SJCRH30 (cell line): ENCODE data around the gene UNC93A. TPM values are rescaled to one million over a fixed set of nuclear protein-coding genes. Genes with fewer than 3 reads are reported as not detected.
"Not testable (repeated sequence)": the region's sequence is repeated elsewhere in the genome, so short reads cannot be mapped to it uniquely, and the experiment has no call there.

ENCODE experiments used
- DNase-seq, 2 experiments: peaks; one replicate each; pipeline ENCODE4 v3.0.0-alpha.2; 2015 to 2020
- H3K27ac ChIP-seq: fragments of 250-450 bp; sonication (Bioruptor Pico); 2 replicates; pipeline ENCODE4 v1.5.1; 2020; ENCODE audit warnings: mild to moderate bottlenecking, moderate library complexity
- H3K27me3 ChIP-seq: fragments of 250-450 bp; sonication (Bioruptor Pico); 2 replicates; pipeline ENCODE4 v1.5.1; 2020; ENCODE audit warnings: mild to moderate bottlenecking, moderate library complexity
- H3K36me3 ChIP-seq: fragments of 250-450 bp; sonication (Bioruptor Pico); 2 replicates; pipeline ENCODE4 v1.5.1; 2020; ENCODE audit warnings: mild to moderate bottlenecking, moderate library complexity
- H3K4me1 ChIP-seq: fragments of 250-450 bp; sonication (Bioruptor Pico); 2 replicates; pipeline ENCODE4 v1.5.1; 2020; ENCODE audit warnings: mild to moderate bottlenecking, moderate library complexity
- H3K4me3 ChIP-seq: fragments of 250-450 bp; sonication (Bioruptor Pico); 2 replicates; pipeline ENCODE4 v1.5.1; 2020; ENCODE audit warnings: mild to moderate bottlenecking, moderate library complexity
- H3K9me3 ChIP-seq: fragments of 250-450 bp; sonication (Bioruptor Pico); replicated peaks from 2 replicates; pipeline ENCODE4 v1.5.1; 2020; ENCODE audit warnings: mild to moderate bottlenecking, moderate library complexity
- total RNA-seq: library from RNA; depleted of rRNA; stranded (reverse); fragments of >200 nt; shearing (Covaris generic); gene quantifications from 2 replicates; pipeline ENCODE4 v1.2.3, GENCODE V29; 2014

Gene UNC93A
- total RNA-seq, 1 experiment from 2014 or later = not detected

DNA sequence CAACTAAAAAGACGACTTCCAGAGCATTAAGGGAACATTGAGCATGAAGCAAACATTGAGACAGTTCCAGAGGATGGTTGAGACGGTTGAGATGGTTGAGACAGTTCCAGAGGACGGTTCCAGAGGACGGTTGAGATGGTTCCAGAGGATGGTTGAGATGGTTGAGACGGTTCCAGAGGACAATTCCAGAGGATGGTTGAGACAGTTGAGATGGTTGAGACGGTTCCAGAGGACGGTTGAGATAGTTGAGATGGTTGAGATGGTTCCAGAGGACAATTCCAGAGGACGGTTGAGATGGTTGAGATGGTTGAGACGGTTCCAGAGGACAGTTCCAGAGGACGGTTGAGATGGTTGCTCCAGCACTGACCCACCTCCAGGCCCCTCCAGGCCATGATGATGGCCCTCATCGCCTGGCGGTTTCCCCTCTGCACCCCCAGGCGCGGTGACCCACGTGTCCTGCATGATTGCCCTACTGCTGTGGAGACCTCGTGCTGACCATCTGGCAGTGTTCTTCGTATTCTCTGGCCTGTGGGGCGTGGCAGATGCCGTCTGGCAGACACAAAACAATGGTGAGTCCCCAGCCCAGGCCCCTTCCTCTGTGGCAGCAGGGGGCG is 16.3 kb downstream of the UNC93A start:
- H3K4me1 ChIP-seq = no peaks in the 10 kb centered on the region
- H3K4me3 ChIP-seq = no peak overlapping the region
- no peaks in the 10 kb centered on the region for H3K36me3 ChIP-seq
- no peaks in the 10 kb centered on the region for H3K27me3 ChIP-seq
- no peak for DNase-seq
- no peak overlapping the region for H3K27ac ChIP-seq
- H3K9me3 ChIP-seq = no peaks in the 10 kb centered on the region

DNA sequence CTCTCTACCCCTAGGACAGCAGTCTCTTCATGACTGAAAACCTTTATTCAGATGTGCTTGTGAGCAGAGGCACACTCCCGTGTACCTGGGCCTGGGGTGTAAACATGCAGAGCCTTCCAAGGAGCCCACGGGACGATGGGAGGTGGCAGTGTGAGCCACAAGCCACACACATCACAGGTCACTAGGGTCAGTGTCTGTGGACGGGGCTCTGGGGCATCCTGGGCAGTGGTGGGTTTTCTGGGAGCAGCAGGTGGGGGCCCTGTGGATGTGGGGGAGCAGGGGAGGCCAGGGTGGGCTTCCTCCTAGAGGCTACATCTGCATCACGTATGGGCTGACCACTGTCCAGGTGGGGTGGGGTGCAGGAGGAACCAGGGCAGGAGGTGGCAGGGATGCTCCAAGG is 17.1 kb downstream of the UNC93A start:
- H3K27me3 ChIP-seq = no peaks in the 10 kb centered on the region
- no peaks in the 10 kb centered on the region for H3K9me3 ChIP-seq
- H3K4me1 ChIP-seq = no peaks in the 10 kb centered on the region
- no peaks in the 10 kb centered on the region for H3K36me3 ChIP-seq
- no peak overlapping the region for H3K27ac ChIP-seq
- no peak for DNase-seq
- no peak overlapping the region for H3K4me3 ChIP-seq

DNA sequence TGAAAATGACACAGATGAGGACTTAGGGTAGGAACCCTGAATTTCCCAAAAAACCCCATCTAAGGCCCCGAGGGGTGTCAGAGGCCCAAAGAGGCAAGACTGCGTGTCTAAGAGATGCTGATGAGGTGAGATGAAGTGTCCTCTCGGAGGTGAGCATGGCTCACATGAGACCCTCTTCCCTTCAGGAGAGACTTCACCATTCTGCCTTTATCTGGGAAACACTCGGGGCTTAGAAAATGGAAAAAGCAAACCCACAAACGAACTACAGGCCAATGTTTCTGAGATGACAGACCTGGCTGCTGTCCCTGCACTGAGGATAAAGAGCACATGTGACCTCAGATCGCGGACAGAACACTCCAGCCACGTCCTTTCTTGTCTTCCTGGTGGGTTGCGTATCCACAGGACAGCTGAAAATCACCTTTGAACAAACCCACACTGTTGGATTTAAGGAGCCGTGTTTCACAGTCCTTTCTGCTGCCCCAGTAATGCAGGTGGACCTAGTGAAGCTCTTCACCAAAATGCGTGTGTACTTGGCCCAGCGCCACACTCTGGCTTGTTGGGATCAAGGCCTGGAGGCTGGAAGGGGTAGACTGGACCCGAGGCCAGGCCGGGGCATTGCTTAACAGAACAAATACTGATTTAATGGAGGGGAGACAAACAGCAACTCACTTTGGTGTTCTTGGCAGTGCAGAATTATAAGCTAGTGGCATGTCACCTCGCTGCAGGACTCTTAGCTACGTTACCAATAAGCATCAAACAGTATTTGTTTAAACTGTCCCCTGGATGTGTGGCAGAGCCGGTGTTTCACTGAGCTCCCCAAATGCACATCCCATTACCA is 18.5 kb downstream of the UNC93A start:
- not testable (repeated sequence) for H3K4me1 ChIP-seq, H3K9me3 ChIP-seq, H3K4me3 ChIP-seq, H3K27me3 ChIP-seq, H3K27ac ChIP-seq, H3K36me3 ChIP-seq, DNase-seq

DNA sequence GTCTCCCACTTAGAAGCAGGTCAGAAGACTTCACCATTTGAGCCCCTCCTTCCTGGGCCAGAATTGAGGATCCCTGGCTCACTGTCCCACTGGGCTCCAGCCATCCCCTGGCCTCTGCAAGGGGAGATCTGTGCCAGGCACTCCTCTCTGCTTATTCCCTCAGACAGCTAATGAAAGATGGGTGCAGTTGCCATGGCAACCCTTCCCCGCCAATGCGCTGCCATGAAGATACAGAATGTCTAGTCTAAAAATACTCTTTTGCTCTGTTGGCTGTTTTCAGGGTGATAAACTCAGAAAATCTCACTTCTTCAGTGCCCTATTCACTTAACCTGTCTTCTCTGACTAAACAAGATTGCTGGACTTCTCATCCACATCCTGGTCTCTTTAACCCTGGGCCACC is 20.2 kb downstream of the UNC93A start:
- Histone ChIP-seq H3K27ac (no peak overlapping the region), H3K36me3 (no peaks in the 10 kb centered on the region), H3K27me3 (no peaks in the 10 kb centered on the region), H3K4me3 (no peak overlapping the region), H3K4me1 (no peaks in the 10 kb centered on the region), H3K9me3 (no peaks in the 10 kb centered on the region)
- no peak for DNase-seq

- H3K4me3 ChIP-seq, H3K4me1 ChIP-seq, H3K27ac ChIP-seq, H3K36me3 ChIP-seq, H3K9me3 ChIP-seq, H3K27me3 ChIP-seq, DNase-seq: not testable (repeated sequence)
Observed at GRCh38 chr6:167311691-167312090, 20.6 kb downstream of the UNC93A start.

GRCh38 chr6:167314180-167314821 is 23.2 kb downstream of the UNC93A start:
- H3K4me3 ChIP-seq = no peak overlapping the region
- DNase-seq = no peak
- H3K9me3 ChIP-seq = no peaks in the 10 kb centered on the region
- no peaks in the 10 kb centered on the region for H3K36me3 ChIP-seq
- no peaks in the 10 kb centered on the region for H3K27me3 ChIP-seq
- no peak overlapping the region for H3K27ac ChIP-seq
- no peaks in the 10 kb centered on the region for H3K4me1 ChIP-seq

GRCh38 chr6:167317172-167317571 is 26.1 kb downstream of the UNC93A start:
- no peak for DNase-seq
- Histone ChIP-seq H3K36me3 (no peaks in the 10 kb centered on the region), H3K27me3 (no peaks in the 10 kb centered on the region), H3K9me3 (no peaks in the 10 kb centered on the region), H3K27ac (no peak overlapping the region), H3K4me1 (no peaks in the 10 kb centered on the region), H3K4me3 (no peak overlapping the region)

- H3K4me3 ChIP-seq, H3K4me1 ChIP-seq, DNase-seq, H3K36me3 ChIP-seq, H3K27me3 ChIP-seq, H3K9me3 ChIP-seq, H3K27ac ChIP-seq: not testable (repeated sequence)
Observed at GRCh38 chr6:167318354-167318753, 27.2 kb downstream of the UNC93A start.

DNA sequence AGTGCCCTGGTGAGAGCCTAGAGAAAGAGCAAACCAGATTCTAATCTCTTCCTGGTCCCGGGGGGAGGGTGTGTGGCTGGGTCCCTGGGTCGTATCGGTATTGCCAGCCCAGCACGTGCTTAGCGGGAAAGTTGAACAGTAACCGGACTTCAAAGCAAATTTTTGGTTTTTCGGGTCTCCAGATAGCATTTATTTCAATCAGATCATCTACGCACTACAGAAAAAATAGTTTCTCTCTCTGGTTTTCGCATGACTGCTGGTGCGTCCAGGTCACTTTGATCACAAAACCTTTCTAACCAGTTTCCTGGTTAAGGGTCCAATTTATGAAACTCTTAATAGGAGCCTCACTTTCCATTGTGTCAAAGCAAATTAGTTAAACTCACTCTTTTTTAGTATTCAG is 27.7 kb downstream of the UNC93A start:
- H3K27ac ChIP-seq, H3K4me3 ChIP-seq, H3K4me1 ChIP-seq, DNase-seq, H3K9me3 ChIP-seq, H3K27me3 ChIP-seq, H3K36me3 ChIP-seq: not testable (repeated sequence)

DNA sequence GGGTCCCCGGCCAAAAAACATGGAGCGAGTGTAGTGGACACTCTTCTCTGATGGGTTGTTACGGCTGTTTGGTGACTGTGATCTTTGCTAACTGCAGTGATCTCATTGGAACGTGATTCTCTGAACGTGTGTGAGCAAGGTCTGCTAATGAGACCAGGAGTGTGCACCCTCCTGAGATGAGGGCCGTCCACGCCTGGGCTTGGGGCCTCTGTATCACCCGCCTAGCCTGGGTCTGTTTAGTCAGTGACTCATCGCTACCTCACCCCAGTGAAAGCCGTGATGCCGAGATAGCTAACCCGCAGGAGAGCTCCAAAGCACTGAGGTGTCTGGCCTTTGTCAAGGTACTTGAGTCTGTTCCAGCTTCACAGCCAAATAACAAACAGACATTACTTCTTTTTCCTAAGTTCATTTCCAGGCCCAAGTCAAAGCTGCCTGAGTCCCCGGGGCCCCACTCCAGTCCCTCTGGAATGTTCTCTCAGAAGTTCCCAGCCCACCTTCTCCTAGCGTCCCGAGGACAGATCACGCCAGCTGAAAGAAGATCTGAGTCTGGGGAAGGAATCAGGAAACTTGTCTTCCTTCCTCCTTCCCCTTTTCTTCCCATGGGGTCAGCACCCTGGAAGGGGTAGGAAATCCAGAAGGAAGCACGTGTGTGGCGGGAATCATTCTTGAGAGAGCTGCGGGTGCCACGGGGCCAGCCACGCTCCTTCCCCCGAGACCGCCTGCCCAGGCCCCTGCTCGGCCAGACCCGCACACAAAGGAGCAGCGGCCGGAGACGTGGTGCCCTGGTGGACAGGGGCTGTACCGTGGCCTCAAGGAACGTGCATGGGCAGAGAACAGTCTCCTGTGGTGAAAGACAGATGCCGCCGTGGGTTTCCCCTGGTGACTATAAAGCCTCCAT is 29.0 kb downstream of the UNC93A start:
- DNase-seq, H3K4me1 ChIP-seq, H3K27ac ChIP-seq, H3K36me3 ChIP-seq, H3K9me3 ChIP-seq, H3K4me3 ChIP-seq, H3K27me3 ChIP-seq: not testable (repeated sequence)

- not testable (repeated sequence) for H3K4me3 ChIP-seq, H3K36me3 ChIP-seq, H3K27me3 ChIP-seq, H3K27ac ChIP-seq, DNase-seq, H3K4me1 ChIP-seq, H3K9me3 ChIP-seq
Observed at GRCh38 chr6:167320754-167321056, 29.6 kb downstream of the UNC93A start.

GRCh38 chr6:167321185-167321584 is 30.1 kb downstream of the UNC93A start:
- not testable (repeated sequence) for H3K27ac ChIP-seq, H3K9me3 ChIP-seq, H3K4me1 ChIP-seq, H3K4me3 ChIP-seq, H3K36me3 ChIP-seq, H3K27me3 ChIP-seq, DNase-seq

GRCh38 chr6:167323111-167323510 is 32.0 kb downstream of the UNC93A start:
- H3K9me3 ChIP-seq = no peaks in the 10 kb centered on the region
- no peaks in the 10 kb centered on the region for H3K4me1 ChIP-seq
- no peaks in the 10 kb centered on the region for H3K27me3 ChIP-seq
- no peak for DNase-seq
- no peaks in the 10 kb centered on the region for H3K36me3 ChIP-seq
- H3K27ac ChIP-seq = no peak overlapping the region
- H3K4me3 ChIP-seq = no peak overlapping the region

DNA sequence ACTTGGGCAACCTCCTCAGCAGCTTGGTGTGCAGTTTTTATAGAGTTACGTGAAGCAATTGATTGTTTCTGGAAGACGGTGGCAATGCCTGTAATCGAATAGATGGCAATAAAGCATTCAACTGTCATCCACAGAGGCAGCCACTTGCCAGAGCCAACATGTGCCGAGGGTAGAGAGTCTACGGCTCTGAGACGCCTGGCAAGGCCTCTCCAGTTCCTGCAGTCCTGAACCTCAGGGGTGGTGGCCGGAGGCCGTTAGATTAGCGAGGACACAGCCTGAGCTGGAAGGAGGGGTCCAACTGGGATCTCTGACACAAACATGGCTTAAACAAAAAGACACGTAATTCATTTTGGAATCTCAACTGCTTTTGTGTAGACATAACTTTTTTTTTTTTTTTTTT is 33.0 kb downstream of the UNC93A start:
- H3K4me1 ChIP-seq = no peaks in the 10 kb centered on the region
- DNase-seq = no peak
- H3K4me3 ChIP-seq = no peak overlapping the region
- H3K27ac ChIP-seq = no peak overlapping the region
- H3K9me3 ChIP-seq = no peaks in the 10 kb centered on the region
- no peaks in the 10 kb centered on the region for H3K27me3 ChIP-seq
- no peaks in the 10 kb centered on the region for H3K36me3 ChIP-seq

GRCh38 chr6:167325766-167326165 is 34.7 kb downstream of the UNC93A start:
- Histone ChIP-seq H3K36me3 (no peaks in the 10 kb centered on the region), H3K27me3 (peaks cover 1% of the 10 kb centered on the region; the same call in 1 of the 2 replicates), H3K27ac (no peak overlapping the region), H3K9me3 (no peaks in the 10 kb centered on the region), H3K4me1 (no peaks in the 10 kb centered on the region), H3K4me3 (no peak overlapping the region)
- no peak for DNase-seq
